Endodermal cell (in vitro differentiated cells): ENCODE measurements around the gene CDH13. TPM values are rescaled to one million over a fixed set of nuclear protein-coding genes. Genes with fewer than 3 reads are reported as not detected.

Source experiments
- DNase-seq: peaks from one replicate; pipeline ENCODE4 v3.0.0-alpha.2; 2017
- H3K27ac ChIP-seq: 2 replicates; pipeline ENCODE4 v1.5.1; 2013; ENCODE audit warnings: mild to moderate bottlenecking, low read depth, low read length, moderate library complexity
- H3K27me3 ChIP-seq: 2 replicates; pipeline ENCODE4 v1.6.1; 2013; ENCODE audit warnings: mild to moderate bottlenecking, low read length, moderate library complexity; ENCODE audit not compliant: insufficient read depth, control insufficient read depth, poor library complexity, severe bottlenecking
- H3K36me3 ChIP-seq: 2 replicates; pipeline ENCODE4 v1.7.0; 2013; ENCODE audit warnings: mild to moderate bottlenecking, low read length, moderate library complexity; ENCODE audit not compliant: control insufficient read depth, insufficient read depth
- H3K4me1 ChIP-seq: one replicate; pipeline ENCODE4 v1.7.0; 2013; ENCODE audit warnings: low read length; ENCODE audit not compliant: control insufficient read depth, insufficient read depth
- H3K4me3 ChIP-seq: 2 replicates; pipeline ENCODE4 v1.5.1; 2013; ENCODE audit warnings: mild to moderate bottlenecking, low read length, moderate library complexity
- H3K9ac ChIP-seq: 2 replicates; pipeline ENCODE4 v1.6.1; 2013; ENCODE audit warnings: mild to moderate bottlenecking, low read length, moderate library complexity; ENCODE audit not compliant: poor library complexity, severe bottlenecking; ENCODE audit errors: extremely low read depth
- H3K9me3 ChIP-seq: 2 replicates; pipeline ENCODE4 v1.6.1; 2013; ENCODE audit warnings: mild to moderate bottlenecking, low read length, moderate library complexity; ENCODE audit not compliant: control insufficient read depth
- H3K27ac Mint-ChIP-seq: 2 replicates; pipeline ENCODE4 v1.8.0; 2020; ENCODE audit warnings: mixed read lengths
- H3K27me3 Mint-ChIP-seq: 2 replicates; pipeline ENCODE4 v1.8.0; 2021; ENCODE audit warnings: mild to moderate bottlenecking, mixed read lengths; ENCODE audit not compliant: insufficient read depth
- H3K36me3 Mint-ChIP-seq: 2 replicates; pipeline ENCODE4 v1.8.0; 2020; ENCODE audit warnings: low read depth, mixed read lengths
- H3K4me1 Mint-ChIP-seq: 2 replicates; pipeline ENCODE4 v1.8.0; 2020; ENCODE audit warnings: mixed read lengths
- H3K4me3 Mint-ChIP-seq: 2 replicates; pipeline ENCODE4 v1.8.0; 2020; ENCODE audit warnings: mild to moderate bottlenecking, moderate library complexity, mixed read lengths
- H3K9me3 Mint-ChIP-seq: 2 replicates; pipeline ENCODE4 v1.8.0; 2020; ENCODE audit warnings: mild to moderate bottlenecking, mixed read lengths
- WGBS, 2 experiments: methylation state at CpG; one replicate each; pipeline versions ENCODE4 v1.1.5 to v1.1.7; 2013; ENCODE audit warnings: missing lambda C conversion rate in 2 of 2, mixed read lengths in 1 of 2; ENCODE audit not compliant: insufficient coverage in 1 of 2, insufficient read length in 1 of 2; 5-methylcytosine and 5-hydroxymethylcytosine counted together
- total RNA-seq, 2 donors: library from RNA; stranded (reverse); fragmentation: NEBNext Ultra II Directional in 1 of 2; extraction: Animal tissue kit (Norgen Biotek cat#: 25700) in 1 of 2; gene quantifications; 2 replicates in 1 of 2; 3 replicates in 1 of 2; pipeline ENCODE4 v1.2.1, GENCODE V29; 2021
- TF ChIP-seq, protein P1 (sequence below): fragments of 200-600 bp; sonication (generic); conservative IDR thresholded peaks from 2 replicates; pipeline ENCODE4 v1.5.0; 2021; ENCODE audit warnings: antibody characterized with exemption, mild to moderate bottlenecking

The CDH13 gene
- total RNA-seq, 2 donors from 2014 or later, result 0.86 to 1.8 TPM

DNA sequence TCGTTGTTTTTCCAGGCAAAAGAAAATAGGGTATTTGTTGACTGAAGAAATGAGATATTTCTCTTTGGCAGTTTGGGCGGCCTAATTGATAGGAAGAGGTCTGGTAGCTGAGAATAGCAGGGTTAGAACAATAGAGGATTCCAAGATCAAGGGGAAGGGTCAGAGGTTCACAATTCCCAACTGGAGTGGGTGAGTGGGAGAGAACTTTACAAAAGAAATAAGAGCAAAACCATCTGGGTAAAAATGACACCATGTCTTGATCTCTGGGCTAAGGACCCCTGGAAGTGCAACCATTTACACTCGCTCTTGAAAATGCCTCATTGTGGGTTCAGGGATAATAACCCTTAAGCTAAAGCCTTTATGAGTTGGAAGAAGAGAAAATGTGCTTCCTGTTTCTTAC is 180.5 kb downstream of the CDH13 start:
- H3K27ac ChIP-seq, result no peak overlapping the region
- Mint-ChIP-seq H3K9me3 (no peaks in the 10 kb centered on the region), H3K36me3 (no peaks in the 10 kb centered on the region), H3K27ac (no peak overlapping the region), H3K4me3 (no peak overlapping the region), H3K27me3 (peaks cover 3% of the 10 kb centered on the region), H3K4me1 (peaks cover 11% of the 10 kb centered on the region)
- H3K36me3 ChIP-seq, result no peaks in the 10 kb centered on the region
- WGBS, 2 experiments, result 91 to 92% methylated on average over 2 to 3 of the region's 3 CpGs
- TF ChIP-seq, protein P1, sequence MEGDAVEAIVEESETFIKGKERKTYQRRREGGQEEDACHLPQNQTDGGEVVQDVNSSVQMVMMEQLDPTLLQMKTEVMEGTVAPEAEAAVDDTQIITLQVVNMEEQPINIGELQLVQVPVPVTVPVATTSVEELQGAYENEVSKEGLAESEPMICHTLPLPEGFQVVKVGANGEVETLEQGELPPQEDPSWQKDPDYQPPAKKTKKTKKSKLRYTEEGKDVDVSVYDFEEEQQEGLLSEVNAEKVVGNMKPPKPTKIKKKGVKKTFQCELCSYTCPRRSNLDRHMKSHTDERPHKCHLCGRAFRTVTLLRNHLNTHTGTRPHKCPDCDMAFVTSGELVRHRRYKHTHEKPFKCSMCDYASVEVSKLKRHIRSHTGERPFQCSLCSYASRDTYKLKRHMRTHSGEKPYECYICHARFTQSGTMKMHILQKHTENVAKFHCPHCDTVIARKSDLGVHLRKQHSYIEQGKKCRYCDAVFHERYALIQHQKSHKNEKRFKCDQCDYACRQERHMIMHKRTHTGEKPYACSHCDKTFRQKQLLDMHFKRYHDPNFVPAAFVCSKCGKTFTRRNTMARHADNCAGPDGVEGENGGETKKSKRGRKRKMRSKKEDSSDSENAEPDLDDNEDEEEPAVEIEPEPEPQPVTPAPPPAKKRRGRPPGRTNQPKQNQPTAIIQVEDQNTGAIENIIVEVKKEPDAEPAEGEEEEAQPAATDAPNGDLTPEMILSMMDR, result no peak
- DNase-seq, result no peak
- H3K4me3 ChIP-seq, result no peak overlapping the region
- peaks cover 4% of the 10 kb centered on the region for H3K4me1 ChIP-seq
- no peak overlapping the region for H3K9ac ChIP-seq
- H3K9me3 ChIP-seq, result no peaks in the 10 kb centered on the region
- no peaks in the 10 kb centered on the region for H3K27me3 ChIP-seq

DNA sequence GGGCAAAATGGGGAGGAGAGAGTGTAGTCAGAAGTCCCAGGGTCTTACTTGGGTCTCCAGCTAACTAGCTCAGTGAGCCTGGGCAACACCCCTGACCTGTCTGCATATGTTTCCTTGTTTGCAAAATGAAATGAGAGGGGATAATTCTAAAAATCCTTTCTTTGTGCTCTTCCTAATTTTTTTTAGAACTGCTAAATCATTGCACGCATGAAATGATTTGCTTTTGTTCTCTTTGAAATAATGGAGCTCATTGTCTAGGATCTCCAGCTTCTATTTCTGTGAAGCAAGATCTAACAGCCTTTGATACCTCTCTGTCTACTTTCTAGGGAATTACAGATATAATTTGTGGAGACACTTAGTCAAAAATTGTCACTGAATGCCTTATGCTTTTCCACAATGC is 181.3 kb downstream of the CDH13 start:
- H3K36me3 ChIP-seq, result no peaks in the 10 kb centered on the region
- Mint-ChIP-seq H3K4me3 (no peak overlapping the region), H3K36me3 (no peaks in the 10 kb centered on the region), H3K9me3 (no peaks in the 10 kb centered on the region), H3K4me1 (peaks cover 11% of the 10 kb centered on the region), H3K27ac (no peak overlapping the region), H3K27me3 (peaks cover 8% of the 10 kb centered on the region)
- H3K4me1 ChIP-seq, result peaks cover 4% of the 10 kb centered on the region
- 82% methylated on average over 1 of the region's 1 CpG; no CpG with 5 or more reads in 1 of the 2 experiments for WGBS, 2 experiments
- no peaks in the 10 kb centered on the region for H3K9me3 ChIP-seq
- H3K4me3 ChIP-seq, result no peak overlapping the region
- H3K27me3 ChIP-seq, result no peaks in the 10 kb centered on the region
- TF ChIP-seq, protein P1, result no peak
- peak overlapping the region; percentile 3 for H3K27ac ChIP-seq
- no peak for DNase-seq
- H3K9ac ChIP-seq, result no peak overlapping the region

DNA sequence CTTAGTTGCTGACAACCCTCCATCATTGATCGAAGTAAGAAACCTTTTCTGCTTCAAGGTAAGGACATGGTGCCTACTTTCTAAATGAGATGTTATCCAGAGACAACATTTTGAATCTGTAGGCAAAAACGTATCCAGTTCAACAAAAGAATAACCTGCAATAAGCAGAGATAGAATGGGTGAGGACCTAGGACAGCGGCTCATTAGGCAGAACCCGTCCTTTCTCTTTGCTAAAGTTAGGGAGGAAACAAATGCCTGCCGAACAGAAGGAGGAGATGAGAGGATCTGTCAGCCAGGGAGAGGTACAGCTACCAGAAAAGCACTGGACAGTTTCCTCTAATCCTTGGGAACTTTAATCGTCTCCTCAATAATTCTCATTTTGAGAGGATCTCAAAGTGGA is 183.3 kb downstream of the CDH13 start:
- no peaks in the 10 kb centered on the region for H3K9me3 Mint-ChIP-seq
- WGBS, 2 experiments, result 89 to 93% methylated on average over 5 to 6 of the region's 6 CpGs

More for the DNA sequence above, 183.3 kb downstream of the CDH13 start:
- TF ChIP-seq, protein P1, result no peak
- Histone ChIP-seq H3K9ac (no peak overlapping the region), H3K27ac (no peak overlapping the region), H3K9me3 (no peaks in the 10 kb centered on the region), H3K27me3 (no peaks in the 10 kb centered on the region), H3K4me1 (peaks cover 4% of the 10 kb centered on the region), H3K4me3 (no peak overlapping the region), H3K36me3 (no peaks in the 10 kb centered on the region)
- peaks cover 9% of the 10 kb centered on the region for H3K27me3 Mint-ChIP-seq
- DNase-seq, result no peak
- no peak overlapping the region for H3K27ac Mint-ChIP-seq
- H3K4me1 Mint-ChIP-seq, result peaks cover 14% of the 10 kb centered on the region
- no peaks in the 10 kb centered on the region for H3K36me3 Mint-ChIP-seq
- no peak overlapping the region for H3K4me3 Mint-ChIP-seq
